NCI-H1930 (cell line): Measurements from ENCODE around the gene ZC3H10.
"Not testable (repeated sequence)": the region's sequence is repeated elsewhere in the genome, so short reads cannot be mapped to it uniquely, and the experiment has no call there.

Experiments
- DNase-seq, 2 experiments: peaks; one replicate each; lab custom pipeline; 2025; lab: John Stamatoyannopoulos, UW

The ZC3H10 gene

DNA sequence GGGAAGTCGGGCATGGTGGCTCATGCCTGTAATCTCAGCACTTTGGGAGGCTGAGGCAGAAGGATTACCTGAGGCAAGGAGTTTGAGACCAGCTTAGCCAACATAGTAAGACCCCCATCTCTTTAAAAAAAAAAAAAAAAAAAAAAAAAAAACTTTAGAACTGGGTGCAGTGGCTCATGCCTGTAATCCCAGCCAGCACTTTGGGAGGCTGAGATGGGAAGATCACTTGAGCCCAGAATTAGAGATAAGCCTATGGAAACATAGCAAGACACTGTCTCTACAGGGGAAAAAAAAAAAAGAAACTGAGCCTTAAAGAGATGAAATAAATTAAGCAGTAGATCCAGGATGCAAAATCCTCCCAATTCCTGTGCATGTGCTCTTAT is 15.4 kb upstream of the ZC3H10 start:
- no peak for DNase-seq

GRCh38 chr12:56103066-56103711 is 14.9 kb upstream of the ZC3H10 start:
- DNase-seq, result no peak

- no peak for DNase-seq
These were observed 14.3 kb upstream of the ZC3H10 start for GRCh38 chr12:56103823-56104108.

DNA sequence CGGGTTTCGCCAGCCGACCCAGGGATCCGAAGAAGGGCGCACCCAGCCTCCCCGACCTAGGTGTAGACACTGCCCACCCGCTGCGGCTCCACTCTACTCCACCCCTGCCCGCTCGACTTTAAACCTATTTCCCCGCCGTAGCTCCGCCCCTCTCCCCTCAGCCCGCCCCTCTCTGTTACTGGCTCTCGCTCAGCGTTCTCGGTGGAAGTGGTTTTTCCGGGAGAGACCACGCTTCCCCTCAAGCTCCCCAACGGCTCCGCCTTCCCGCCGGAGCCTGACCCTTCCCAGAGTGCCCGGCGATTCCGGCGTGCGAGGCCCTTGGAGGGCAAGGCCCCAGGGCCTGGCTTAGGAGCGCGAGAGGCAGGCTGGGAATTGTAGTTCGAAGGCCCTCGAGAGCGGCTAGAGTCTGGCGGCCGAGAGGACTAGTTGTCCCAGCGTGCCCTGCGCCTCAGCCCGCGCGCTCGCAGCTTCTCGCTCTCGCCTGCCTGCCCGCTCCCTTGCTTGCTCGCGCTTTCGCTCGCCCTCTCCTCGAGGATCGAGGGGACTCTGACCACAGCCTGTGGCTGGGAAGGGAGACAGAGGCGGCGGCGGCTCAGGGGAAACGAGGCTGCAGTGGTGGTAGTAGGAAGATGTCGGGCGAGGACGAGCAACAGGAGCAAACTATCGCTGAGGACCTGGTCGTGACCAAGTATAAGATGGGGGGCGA is 13.8 kb upstream of the ZC3H10 start, which contains the start of gene PA2G4:
TSS of gene PA2G4 (plus strand) at position 451 of the 706 bp plus-strand sequence. CDS start at position 630, 179 bp downstream.
- DNase-seq, result peak; percentile 96 to 98

DNA sequence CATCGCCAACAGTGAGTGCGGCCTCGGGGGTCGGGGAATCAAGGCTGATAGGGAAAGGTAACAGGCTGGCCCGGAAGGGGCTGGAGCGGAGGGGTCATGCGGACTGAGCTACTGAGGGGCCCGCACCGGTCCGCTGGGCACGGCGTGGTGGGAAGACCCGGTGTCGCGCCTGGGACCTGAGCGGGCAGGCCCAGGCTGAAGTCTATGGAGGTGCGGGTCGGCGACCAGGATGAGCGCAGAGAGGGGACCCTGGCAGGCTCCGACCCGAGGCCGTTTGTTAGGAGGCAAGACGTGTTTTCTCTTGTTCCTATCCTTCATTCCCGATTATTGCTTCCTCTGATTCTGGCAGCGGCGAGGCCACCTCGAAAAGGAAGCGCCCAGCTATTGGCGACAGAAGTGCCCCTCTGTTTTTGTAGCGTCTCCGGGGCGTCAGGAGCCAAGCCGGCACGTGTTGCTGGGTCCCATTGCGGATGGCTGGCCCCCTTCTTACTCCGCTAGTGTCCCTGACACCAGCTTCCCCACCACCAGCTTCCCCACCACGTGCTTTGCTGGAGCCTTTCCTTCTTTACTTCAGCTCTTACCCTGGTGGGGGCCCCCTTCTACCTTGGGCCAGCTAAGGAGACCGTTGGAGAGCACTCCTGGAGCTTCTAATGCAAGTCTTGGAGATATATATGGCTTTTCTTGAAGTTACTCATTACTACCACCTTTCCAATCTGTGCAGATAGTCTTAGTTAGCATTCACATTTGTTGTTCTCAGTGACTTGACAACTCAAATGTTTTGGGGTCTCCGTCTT is 13.1 kb upstream of the ZC3H10 start:
- no peak for DNase-seq

DNA sequence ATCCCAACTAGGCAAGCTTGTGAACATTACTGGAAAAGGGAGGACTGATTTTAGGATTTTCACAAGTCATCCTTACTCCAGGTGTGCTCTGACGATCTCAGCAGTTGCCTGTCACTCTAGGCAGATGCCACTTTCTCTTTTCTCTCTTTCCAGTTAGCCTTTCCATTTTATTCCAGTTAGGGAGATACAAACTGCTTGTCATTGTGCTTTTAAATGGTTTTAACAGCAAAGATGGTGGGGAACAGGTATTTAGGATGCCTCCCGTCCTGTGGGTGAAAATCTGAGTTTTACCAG is 12.5 kb upstream of the ZC3H10 start:
- no peak for DNase-seq

GRCh38 chr12:56107242-56107641 is 10.8 kb upstream of the ZC3H10 start:
- no peak for DNase-seq

- no peak for DNase-seq
These were observed 7.5 kb upstream of the ZC3H10 start for GRCh38 chr12:56110571-56110970.

DNA sequence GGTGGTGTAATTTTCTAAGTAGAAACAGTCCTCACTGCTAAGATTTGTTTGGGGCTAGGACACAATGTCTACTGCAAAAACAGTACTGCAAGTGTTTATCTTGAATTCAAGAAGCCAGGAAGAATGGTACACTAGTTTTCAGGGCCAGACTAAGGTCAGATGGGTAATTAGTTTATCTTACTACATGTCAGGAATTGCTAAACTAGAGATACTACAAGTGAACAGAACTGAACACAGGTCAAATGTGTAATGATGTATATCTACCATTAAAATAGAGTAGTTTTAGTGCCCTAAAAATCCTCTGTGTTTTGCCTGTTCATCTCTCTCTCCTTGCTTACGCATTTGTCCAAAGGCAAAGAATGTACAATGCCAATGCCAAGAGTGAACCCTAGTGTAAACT is 4.0 kb upstream of the ZC3H10 start:
- no peak for DNase-seq

DNA sequence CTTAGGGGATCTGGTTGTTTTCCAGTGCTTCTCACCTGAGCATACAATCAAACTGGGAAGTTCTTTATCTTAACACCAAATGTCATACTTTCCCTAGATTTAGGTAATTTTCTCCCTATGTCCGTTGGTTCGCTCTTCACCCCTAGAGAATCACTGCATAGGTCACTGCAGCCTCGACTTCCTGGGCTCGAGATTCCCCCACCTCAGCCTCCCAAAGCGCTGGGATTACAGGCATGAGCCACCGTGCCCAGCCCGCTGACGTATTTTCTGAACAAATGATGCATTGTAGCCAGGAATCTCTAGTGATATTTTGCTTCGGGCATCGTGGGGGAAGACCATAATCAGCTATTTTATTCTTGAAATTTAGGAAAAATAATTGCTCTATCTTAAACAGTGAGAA is 2.7 kb upstream of the ZC3H10 start:
- no peak for DNase-seq

DNA sequence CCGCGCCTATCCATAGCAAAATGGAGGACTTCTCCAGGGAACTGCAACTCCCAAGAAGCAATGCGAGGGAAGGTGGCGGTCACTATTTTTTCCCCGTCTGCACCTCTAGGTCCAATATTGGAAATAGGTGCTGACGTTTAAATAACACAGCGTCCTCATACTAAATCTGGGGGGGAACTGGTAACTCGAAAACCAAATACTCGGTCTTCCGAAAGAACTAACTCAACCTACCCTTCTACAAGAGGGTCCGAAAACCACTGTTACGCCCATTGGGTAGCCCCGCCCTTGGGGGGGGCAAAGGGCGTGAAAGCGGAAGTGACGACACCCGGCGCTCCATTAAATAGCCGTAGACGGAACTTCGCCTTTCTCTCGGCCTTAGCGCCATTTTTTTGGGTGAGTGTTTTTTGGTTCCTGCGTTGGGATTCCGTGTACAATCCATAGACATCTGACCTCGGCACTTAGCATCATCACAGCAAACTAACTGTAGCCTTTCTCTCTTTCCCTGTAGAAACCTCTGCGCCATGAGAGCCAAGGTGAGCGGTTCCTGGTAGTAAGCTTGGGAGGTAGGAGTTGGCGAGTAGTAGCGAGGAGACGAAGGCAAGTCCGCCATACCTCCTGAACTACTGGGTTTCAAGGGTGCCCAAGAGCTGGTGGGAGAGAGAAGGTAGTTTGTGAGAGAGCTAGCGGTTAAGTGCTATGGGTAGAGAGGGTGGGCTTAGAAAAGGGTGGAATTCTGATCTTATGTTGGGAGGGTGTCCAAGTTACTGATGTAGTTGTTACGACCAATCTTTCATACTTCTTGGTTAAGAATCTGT is 1.6 kb upstream of the ZC3H10 start, which contains the start of gene RPL41:
TSS of gene RPL41 (plus strand) at position 367 of the 815 bp plus-strand sequence.
- peak; percentile 90 to 95 for DNase-seq

DNA sequence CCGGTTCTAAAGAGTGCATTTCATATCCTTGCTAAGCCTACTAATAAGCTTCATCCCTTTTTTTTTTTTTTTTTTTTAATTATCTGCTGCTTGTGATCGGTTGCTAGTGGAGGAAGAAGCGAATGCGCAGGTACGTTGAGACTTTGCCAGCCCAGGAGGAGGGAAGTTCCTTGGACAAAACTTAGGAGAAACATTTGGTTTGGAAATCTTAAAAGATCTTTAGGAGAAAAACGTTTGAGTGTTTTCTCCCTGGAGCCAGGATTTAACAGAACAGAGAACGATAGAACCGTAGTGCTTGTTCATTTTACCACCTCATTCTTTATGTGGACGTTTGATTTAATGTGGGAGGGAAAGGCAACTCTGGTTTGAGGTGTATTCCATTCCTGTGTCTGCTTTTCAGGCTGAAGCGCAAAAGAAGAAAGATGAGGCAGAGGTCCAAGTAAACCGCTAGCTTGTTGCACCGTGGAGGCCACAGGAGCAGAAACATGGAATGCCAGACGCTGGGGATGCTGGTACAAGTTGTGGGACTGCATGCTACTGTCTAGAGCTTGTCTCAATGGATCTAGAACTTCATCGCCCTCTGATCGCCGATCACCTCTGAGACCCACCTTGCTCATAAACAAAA is 872 bp upstream of the ZC3H10 start:
- DNase-seq, result not testable (repeated sequence)

- no peak for DNase-seq
These were observed 757 bp downstream of the ZC3H10 start for GRCh38 chr12:56118688-56119357.

GRCh38 chr12:56119361-56119796 is 1.3 kb downstream of the ZC3H10 start:
- peak; percentile 55 to 71 for DNase-seq

DNA sequence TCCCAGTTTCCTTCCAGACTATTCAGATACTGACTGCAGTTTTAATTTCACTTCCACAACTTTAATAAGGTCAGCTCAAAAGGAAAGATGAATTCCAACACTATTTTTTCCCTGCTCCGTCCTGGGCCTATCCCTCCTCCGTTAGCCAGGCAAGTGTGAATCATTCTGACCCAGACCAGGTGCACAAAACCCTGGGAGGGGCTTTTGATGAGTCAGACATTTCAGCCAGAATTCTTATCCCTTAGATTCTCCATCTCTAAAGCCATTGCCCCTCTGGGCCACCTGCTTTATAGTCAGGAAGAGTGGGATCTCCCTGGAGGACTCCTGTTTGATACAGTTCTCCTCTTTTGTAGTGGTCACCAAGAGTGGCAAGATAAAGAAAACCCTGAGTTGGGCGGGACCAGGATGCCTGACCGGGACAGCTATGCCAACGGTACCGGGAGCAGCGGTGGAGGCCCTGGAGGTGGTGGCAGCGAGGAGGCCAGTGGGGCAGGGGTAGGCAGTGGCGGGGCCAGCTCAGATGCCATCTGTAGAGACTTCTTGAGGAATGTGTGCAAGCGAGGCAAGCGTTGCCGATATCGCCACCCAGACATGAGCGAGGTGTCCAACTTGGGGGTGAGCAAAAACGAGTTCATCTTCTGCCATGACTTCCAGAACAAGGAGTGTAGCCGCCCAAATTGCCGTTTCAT is 2.2 kb downstream of the ZC3H10 start:
- no peak for DNase-seq

- DNase-seq, result no peak
These were observed 3.3 kb downstream of the ZC3H10 start for GRCh38 chr12:56121204-56121870.

- no peak for DNase-seq
These were observed 4.6 kb downstream of the ZC3H10 start for GRCh38 chr12:56122637-56123036.

DNA sequence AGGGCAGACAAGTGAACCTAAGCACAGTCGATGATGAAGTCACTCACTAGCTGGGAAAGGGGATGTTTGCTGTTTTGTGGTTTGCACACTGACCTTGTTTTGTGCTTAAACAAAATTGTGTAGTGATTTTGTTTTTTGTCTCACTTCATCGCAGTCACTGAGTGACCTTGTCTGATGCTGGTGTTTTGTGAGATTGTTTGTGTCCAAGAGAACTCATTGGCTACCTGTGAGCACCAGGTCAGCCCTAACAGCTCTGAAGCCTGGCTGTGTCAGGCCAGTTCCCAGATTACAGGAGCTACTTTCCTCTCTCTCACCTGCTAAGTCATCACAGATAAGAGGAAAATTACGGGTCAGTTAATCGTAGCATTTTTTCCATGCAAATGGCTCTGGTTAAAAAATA is 6.1 kb downstream of the ZC3H10 start:
- no peak for DNase-seq

- DNase-seq, result no peak
These were observed 8.7 kb downstream of the ZC3H10 start for GRCh38 chr12:56126732-56127239.

DNA sequence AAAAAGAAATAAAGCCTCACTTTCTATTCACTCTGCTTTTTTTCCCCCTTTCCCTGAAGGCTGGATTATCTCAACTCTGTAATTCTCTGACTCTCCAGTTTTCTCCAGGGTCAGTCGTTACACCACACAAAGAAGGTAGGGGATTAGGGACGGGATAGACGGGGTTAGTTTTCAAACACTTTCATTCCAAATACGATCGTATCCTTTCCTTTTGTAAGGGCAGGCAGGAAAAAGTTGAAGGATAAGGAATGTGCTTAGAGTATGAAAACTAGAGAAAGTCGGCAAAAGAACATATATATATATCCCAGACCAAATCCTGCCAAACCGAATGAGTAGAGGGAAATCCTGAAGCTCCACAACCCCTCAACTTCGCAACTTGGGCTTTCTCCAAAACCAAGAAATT is 9.4 kb downstream of the ZC3H10 start:
- no peak for DNase-seq
